GM12801 (cell line): ENCODE data around the gene NOBOX.
"Not testable (repeated sequence)": the region's sequence is repeated elsewhere in the genome, so short reads cannot be mapped to it uniquely, and the experiment has no call there.

Experiments used
- TF ChIP-seq, protein P1 (sequence below): IDR thresholded peaks from one replicate; pipeline ENCODE4 v1.5.1; 2011; ENCODE audit warnings: control low read depth; ENCODE audit not compliant: insufficient read length; ENCODE audit errors: extremely low read depth

NOBOX gene

DNA sequence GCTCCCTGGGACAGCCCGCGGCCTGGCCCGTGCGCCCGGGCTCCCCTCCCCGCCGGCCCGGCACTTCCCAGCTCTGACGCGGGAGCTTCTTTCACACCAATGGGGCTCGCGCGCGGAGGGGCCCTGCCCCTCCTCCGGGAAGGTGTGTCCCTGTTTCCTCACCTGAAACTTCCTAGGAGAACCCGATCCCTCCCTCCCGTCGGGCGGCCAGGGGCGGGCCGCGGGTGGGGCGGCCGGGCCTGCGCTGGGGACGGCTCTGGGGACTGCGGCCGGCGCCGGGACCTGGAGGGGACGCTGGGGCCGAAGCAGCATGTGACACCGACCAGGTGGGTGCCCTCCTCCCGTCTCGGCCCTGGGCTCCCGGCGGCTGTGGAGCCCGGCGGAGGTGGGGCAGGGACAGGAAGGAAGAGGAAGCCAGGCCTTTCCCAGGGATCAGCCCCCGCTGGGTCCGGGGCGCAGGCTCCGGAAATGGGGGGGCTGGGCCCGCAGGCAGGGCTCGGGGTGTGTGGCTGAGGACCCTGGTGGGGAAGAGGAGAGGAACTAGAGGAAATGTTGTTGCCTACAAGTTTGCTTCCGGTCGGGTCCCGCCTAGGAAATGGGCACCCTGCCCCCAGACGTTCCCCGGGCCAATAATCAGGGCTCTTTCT is 48.2 kb downstream of the NOBOX start, which contains the start of gene ARHGEF5:
TSS of gene ARHGEF5 (plus strand) at position 227 of the 647 bp plus-strand sequence. CDS start 7,268 bp downstream, outside the sequence.
- TF ChIP-seq, protein P1, sequence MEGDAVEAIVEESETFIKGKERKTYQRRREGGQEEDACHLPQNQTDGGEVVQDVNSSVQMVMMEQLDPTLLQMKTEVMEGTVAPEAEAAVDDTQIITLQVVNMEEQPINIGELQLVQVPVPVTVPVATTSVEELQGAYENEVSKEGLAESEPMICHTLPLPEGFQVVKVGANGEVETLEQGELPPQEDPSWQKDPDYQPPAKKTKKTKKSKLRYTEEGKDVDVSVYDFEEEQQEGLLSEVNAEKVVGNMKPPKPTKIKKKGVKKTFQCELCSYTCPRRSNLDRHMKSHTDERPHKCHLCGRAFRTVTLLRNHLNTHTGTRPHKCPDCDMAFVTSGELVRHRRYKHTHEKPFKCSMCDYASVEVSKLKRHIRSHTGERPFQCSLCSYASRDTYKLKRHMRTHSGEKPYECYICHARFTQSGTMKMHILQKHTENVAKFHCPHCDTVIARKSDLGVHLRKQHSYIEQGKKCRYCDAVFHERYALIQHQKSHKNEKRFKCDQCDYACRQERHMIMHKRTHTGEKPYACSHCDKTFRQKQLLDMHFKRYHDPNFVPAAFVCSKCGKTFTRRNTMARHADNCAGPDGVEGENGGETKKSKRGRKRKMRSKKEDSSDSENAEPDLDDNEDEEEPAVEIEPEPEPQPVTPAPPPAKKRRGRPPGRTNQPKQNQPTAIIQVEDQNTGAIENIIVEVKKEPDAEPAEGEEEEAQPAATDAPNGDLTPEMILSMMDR: not testable (repeated sequence)
